H1 (cell line): Measurements from ENCODE around the gene ARHGAP11B.
"Not testable (repeated sequence)": the region's sequence is repeated elsewhere in the genome, so short reads cannot be mapped to it uniquely, and the experiment has no call there.

Experiments
- CTCF ChIA-PET: fragments of 300-600 bp; sonication (Branson Sonifier 250); formaldehyde crosslinking; loops from one replicate; lab custom pipeline; 2021; ENCODE audit not compliant: partially characterized antibody; lab: Charles Lee
- POLR2A ChIA-PET: fragments of 300-600 bp; sonication (Branson Sonifier 250); formaldehyde crosslinking; loops from one replicate; lab custom pipeline; 2021; ENCODE audit warnings: inconsistent platforms; ENCODE audit not compliant: partially characterized antibody; lab: Charles Lee
- DNase-seq, 2 experiments: peaks; one replicate each; pipeline versions ENCODE4 v3.0.0 to v3.0.0-alpha.2; 2010 to 2022; ENCODE audit warnings: low spot score in 2 of 2, low read depth in 1 of 2, mixed read lengths in 1 of 2
- FAIRE-seq: peaks from 2 replicates; lab custom pipeline; 2011; peaks lifted over from hg19 to GRCh38; lab: Jason Lieb, UNC
- H2AFZ ChIP-seq: 2 replicates; pipeline ENCODE4 v1.8.1; 2012; ENCODE audit warnings: low read length, inconsistent platforms
- H2AK5ac ChIP-seq: 2 replicates; pipeline ENCODE4 v1.6.1; 2013; ENCODE audit warnings: low read depth, low read length
- H2BK120ac ChIP-seq: replicated peaks from 2 replicates; pipeline ENCODE3; 2013; ENCODE audit warnings: low read depth, low read length, inconsistent platforms
- H2BK12ac ChIP-seq: 2 replicates; pipeline ENCODE4 v1.6.1; 2013; ENCODE audit warnings: low read depth, low read length
- H2BK15ac ChIP-seq: 2 replicates; pipeline ENCODE4 v1.6.1; 2013; ENCODE audit warnings: low read length
- H2BK20ac ChIP-seq: 2 replicates; pipeline ENCODE4 v1.6.1; 2013; ENCODE audit warnings: low read length
- H2BK5ac ChIP-seq: 2 replicates; pipeline ENCODE4 v1.6.1; 2013; ENCODE audit warnings: low read depth, low read length
- H3K14ac ChIP-seq: 2 replicates; pipeline ENCODE4 v1.6.1; 2013; ENCODE audit warnings: inconsistent platforms; ENCODE audit not compliant: insufficient read length
- H3K18ac ChIP-seq: 2 replicates; pipeline ENCODE4 v1.6.1; 2013; ENCODE audit warnings: low read length; ENCODE audit errors: extremely low read depth
- H3K23ac ChIP-seq: 2 replicates; pipeline ENCODE4 v1.6.1; 2013; ENCODE audit warnings: inconsistent platforms; ENCODE audit not compliant: insufficient read length
- H3K23me2 ChIP-seq: 2 replicates; pipeline ENCODE4 v1.6.1; 2013; ENCODE audit warnings: low read depth, low read length
- H3K27ac ChIP-seq: 2 replicates; pipeline ENCODE4 v1.6.1; 2011; ENCODE audit warnings: low read depth, low read length, inconsistent platforms
- H3K27me3 ChIP-seq, 4 experiments: replicated peaks in 1 of 4; 1 replicate in 1 of 4; 2 replicates in 3 of 4; pipeline versions ENCODE4 v1.6.1 to v1.8.1; 2011 to 2013; ENCODE audit warnings: low read length in 3 of 4, mild to moderate bottlenecking in 3 of 4, inconsistent platforms in 2 of 4, mixed read lengths in 2 of 4, moderate library complexity in 1 of 4; ENCODE audit not compliant: control insufficient read depth in 3 of 4, insufficient read depth in 3 of 4; ENCODE audit errors: extremely low read depth in 1 of 4
- H3K36me3 ChIP-seq, 4 experiments: 2 replicates each; pipeline versions ENCODE4 v1.6.1 to v1.8.1; 2011 to 2013; ENCODE audit warnings: mild to moderate bottlenecking in 4 of 4, low read length in 3 of 4, moderate library complexity in 2 of 4, control low read depth in 1 of 4, inconsistent platforms in 1 of 4; ENCODE audit not compliant: insufficient read depth in 4 of 4, control insufficient read depth in 2 of 4
- H3K4ac ChIP-seq: replicated peaks from 2 replicates; pipeline ENCODE3; 2013; ENCODE audit warnings: low read length, low read depth, mixed read lengths, inconsistent platforms; ENCODE audit not compliant: insufficient read length
- H3K4me1 ChIP-seq, 4 experiments: replicated peaks in 1 of 4; 1 replicate in 1 of 4; 2 replicates in 3 of 4; pipeline versions ENCODE4 v1.6.1 to v1.8.1; 2011 to 2013; ENCODE audit warnings: low read length in 3 of 4, inconsistent platforms in 2 of 4, mixed read lengths in 1 of 4; ENCODE audit not compliant: insufficient read depth in 4 of 4, control insufficient read depth in 3 of 4
- H3K4me2 ChIP-seq, 2 experiments: 2 replicates each; pipeline versions ENCODE4 v1.6.1 to v1.8.1; 2011 to 2013; ENCODE audit warnings: low read depth in 2 of 2, low read length in 2 of 2, control low read depth in 1 of 2, inconsistent platforms in 1 of 2, mild to moderate bottlenecking in 1 of 2; ENCODE audit not compliant: insufficient read depth in 1 of 2
- H3K4me3 ChIP-seq, 4 experiments: fragments of 200-600, 300-600 bp in 1 of 4; sonication (generic), shearing (Covaris generic), sonication (Bioruptor Twin) in 1 of 4; 2 replicates each; pipeline versions ENCODE4 v1.5.1 to v1.8.1; 2011 to 2016; ENCODE audit warnings: low read length in 4 of 4, low read depth in 3 of 4, control low read depth in 2 of 4, inconsistent platforms in 2 of 4, mild to moderate bottlenecking in 2 of 4, mixed read lengths in 1 of 4, moderate library complexity in 1 of 4; ENCODE audit not compliant: insufficient read depth in 2 of 4; ENCODE audit errors: extremely low read depth in 1 of 4
- H3K56ac ChIP-seq: replicated peaks from 2 replicates; pipeline ENCODE3; 2013; ENCODE audit warnings: low read depth, mild to moderate bottlenecking, mixed read lengths, low read length, inconsistent platforms; ENCODE audit not compliant: insufficient read length
- H3K79me1 ChIP-seq: 2 replicates; pipeline ENCODE4 v1.6.1; 2013; ENCODE audit warnings: low read depth, low read length, control low read depth
- H3K79me2 ChIP-seq, 2 experiments: 2 replicates each; pipeline versions ENCODE4 v1.6.1 to v1.8.1; 2012 to 2013; ENCODE audit warnings: low read length in 2 of 2, mild to moderate bottlenecking in 2 of 2, inconsistent platforms in 1 of 2; ENCODE audit not compliant: insufficient read depth in 2 of 2, control insufficient read depth in 1 of 2
- H3K9ac ChIP-seq, 4 experiments: replicated peaks in 1 of 4; 1 replicate in 1 of 4; 2 replicates in 3 of 4; pipeline versions ENCODE4 v1.6.1 to v1.8.1; 2011 to 2013; ENCODE audit warnings: low read depth in 3 of 4, low read length in 3 of 4, control low read depth in 2 of 4, mild to moderate bottlenecking in 2 of 4, moderate library complexity in 2 of 4, inconsistent platforms in 1 of 4; ENCODE audit errors: extremely low read depth in 1 of 4
- H3K9me3 ChIP-seq, 2 experiments: 2 replicates each; pipeline versions ENCODE4 v1.6.1 to v1.8.1; 2012 to 2013; ENCODE audit warnings: mild to moderate bottlenecking in 2 of 2, moderate library complexity in 2 of 2, control low read depth in 1 of 2, inconsistent platforms in 1 of 2, low read depth in 1 of 2, low read length in 1 of 2, mixed read lengths in 1 of 2; ENCODE audit not compliant: insufficient read depth in 2 of 2
- H4K20me1 ChIP-seq, 2 experiments: replicated peaks in 1 of 2; 2 replicates each; pipeline versions ENCODE3 to v1.8.1; 2011 to 2013; ENCODE audit warnings: inconsistent platforms in 2 of 2, low read length in 2 of 2, mild to moderate bottlenecking in 1 of 2; ENCODE audit not compliant: insufficient read depth in 2 of 2, control insufficient read depth in 1 of 2
- H4K5ac ChIP-seq: 2 replicates; pipeline ENCODE4 v1.6.1; 2013; ENCODE audit warnings: low read length, low read depth, mixed read lengths, inconsistent platforms; ENCODE audit not compliant: insufficient read length
- H4K8ac ChIP-seq: 2 replicates; pipeline ENCODE4 v1.8.0; 2013; ENCODE audit warnings: mild to moderate bottlenecking, moderate library complexity, low read length, inconsistent platforms; ENCODE audit not compliant: insufficient read depth; ENCODE audit errors: extremely low read depth
- H4K91ac ChIP-seq: replicated peaks from 2 replicates; pipeline ENCODE3; 2013; ENCODE audit warnings: low read length, mixed read lengths, inconsistent platforms; ENCODE audit not compliant: insufficient read length
- POLR2A ChIP-seq, 2 experiments: IDR thresholded peaks; 1 replicate in 1 of 2; 2 replicates in 1 of 2; pipeline ENCODE4 v1.6.1; 2011; ENCODE audit warnings: low read depth in 2 of 2, low read length in 2 of 2, mild to moderate bottlenecking in 2 of 2; ENCODE audit errors: control extremely low read depth in 1 of 2
- WGBS, 2 experiments: shearing (Covaris generic) in 1 of 2; methylation state at CpG; one replicate each; pipeline versions ENCODE4 v1.1.6 to v1.1.7; 2013 to 2015; ENCODE audit warnings: low lambda C conversion rate in 2 of 2, mixed read lengths in 2 of 2, inconsistent platforms in 1 of 2, low coverage in 1 of 2, missing lambda C conversion rate in 1 of 2; ENCODE audit not compliant: insufficient replicate concordance in 2 of 2, insufficient coverage in 1 of 2, insufficient read length in 1 of 2; ENCODE audit errors: extremely low coverage in 1 of 2, missing lambda C conversion rate in 1 of 2; 5-methylcytosine and 5-hydroxymethylcytosine counted together

The ARHGAP11B gene

GRCh38 chr15:30675891-30676290 lies 50.0 kb downstream of the ARHGAP11B start:
- H3K79me1 ChIP-seq, H3K27me3 ChIP-seq, H4K91ac ChIP-seq, H2BK5ac ChIP-seq, CTCF ChIA-PET, H3K4me3 ChIP-seq, POLR2A ChIA-PET, H3K36me3 ChIP-seq, H3K27ac ChIP-seq, H4K8ac ChIP-seq, FAIRE-seq, H4K20me1 ChIP-seq, H2BK120ac ChIP-seq, H3K14ac ChIP-seq, H3K18ac ChIP-seq, H2BK12ac ChIP-seq, H3K23ac ChIP-seq, H4K5ac ChIP-seq, DNase-seq, H2AK5ac ChIP-seq, H3K9me3 ChIP-seq, H3K23me2 ChIP-seq, H3K4me2 ChIP-seq, H3K56ac ChIP-seq, H3K9ac ChIP-seq, H3K4me1 ChIP-seq, H3K4ac ChIP-seq, H2AFZ ChIP-seq, H2BK15ac ChIP-seq, H3K79me2 ChIP-seq, H2BK20ac ChIP-seq: not testable (repeated sequence)
- TF ChIP-seq POLR2A (IDR thresholded peaks at IDR 0.05; ENCODE audit: control extremely low read depth in 1 of 2, low read depth in 2 of 2, low read length in 2 of 2): 0 out of 3 replicates have a peak, but pooled peaks of 1 of the 2 experiments have one; percentile 16
- 90% methylated on average over 4 of the region's 4 CpGs; no CpG with 5 or more reads in 1 of the 2 experiments for WGBS, 2 experiments

- WGBS, 2 experiments: 90% methylated on average over 2 of the region's 3 CpGs; no CpG with 5 or more reads in 1 of the 2 experiments
- H3K27ac ChIP-seq, H2BK12ac ChIP-seq, H3K14ac ChIP-seq, H4K91ac ChIP-seq, H3K9me3 ChIP-seq, H4K8ac ChIP-seq, H3K4me3 ChIP-seq, FAIRE-seq, H4K5ac ChIP-seq, H2BK120ac ChIP-seq, H3K23ac ChIP-seq, H3K27me3 ChIP-seq, H3K4me2 ChIP-seq, POLR2A ChIA-PET, H3K18ac ChIP-seq, H3K79me1 ChIP-seq, H4K20me1 ChIP-seq, H3K4ac ChIP-seq, H2AK5ac ChIP-seq, H2BK20ac ChIP-seq, H2AFZ ChIP-seq, H3K4me1 ChIP-seq, H3K36me3 ChIP-seq, H3K23me2 ChIP-seq, DNase-seq, H3K56ac ChIP-seq, H2BK5ac ChIP-seq, H3K79me2 ChIP-seq, H3K9ac ChIP-seq, H2BK15ac ChIP-seq, CTCF ChIA-PET: not testable (repeated sequence)
These were observed 55.1 kb downstream of the ARHGAP11B start for GRCh38 chr15:30680997-30681396.
